ENCODE data around the gene PTGER1.
"Not testable (repeated sequence)": the region's sequence is repeated elsewhere in the genome, so short reads cannot be mapped to it uniquely, and the experiment has no call there.

PTGER1 gene, protein sequence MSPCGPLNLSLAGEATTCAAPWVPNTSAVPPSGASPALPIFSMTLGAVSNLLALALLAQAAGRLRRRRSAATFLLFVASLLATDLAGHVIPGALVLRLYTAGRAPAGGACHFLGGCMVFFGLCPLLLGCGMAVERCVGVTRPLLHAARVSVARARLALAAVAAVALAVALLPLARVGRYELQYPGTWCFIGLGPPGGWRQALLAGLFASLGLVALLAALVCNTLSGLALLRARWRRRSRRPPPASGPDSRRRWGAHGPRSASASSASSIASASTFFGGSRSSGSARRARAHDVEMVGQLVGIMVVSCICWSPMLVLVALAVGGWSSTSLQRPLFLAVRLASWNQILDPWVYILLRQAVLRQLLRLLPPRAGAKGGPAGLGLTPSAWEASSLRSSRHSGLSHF

DNA sequence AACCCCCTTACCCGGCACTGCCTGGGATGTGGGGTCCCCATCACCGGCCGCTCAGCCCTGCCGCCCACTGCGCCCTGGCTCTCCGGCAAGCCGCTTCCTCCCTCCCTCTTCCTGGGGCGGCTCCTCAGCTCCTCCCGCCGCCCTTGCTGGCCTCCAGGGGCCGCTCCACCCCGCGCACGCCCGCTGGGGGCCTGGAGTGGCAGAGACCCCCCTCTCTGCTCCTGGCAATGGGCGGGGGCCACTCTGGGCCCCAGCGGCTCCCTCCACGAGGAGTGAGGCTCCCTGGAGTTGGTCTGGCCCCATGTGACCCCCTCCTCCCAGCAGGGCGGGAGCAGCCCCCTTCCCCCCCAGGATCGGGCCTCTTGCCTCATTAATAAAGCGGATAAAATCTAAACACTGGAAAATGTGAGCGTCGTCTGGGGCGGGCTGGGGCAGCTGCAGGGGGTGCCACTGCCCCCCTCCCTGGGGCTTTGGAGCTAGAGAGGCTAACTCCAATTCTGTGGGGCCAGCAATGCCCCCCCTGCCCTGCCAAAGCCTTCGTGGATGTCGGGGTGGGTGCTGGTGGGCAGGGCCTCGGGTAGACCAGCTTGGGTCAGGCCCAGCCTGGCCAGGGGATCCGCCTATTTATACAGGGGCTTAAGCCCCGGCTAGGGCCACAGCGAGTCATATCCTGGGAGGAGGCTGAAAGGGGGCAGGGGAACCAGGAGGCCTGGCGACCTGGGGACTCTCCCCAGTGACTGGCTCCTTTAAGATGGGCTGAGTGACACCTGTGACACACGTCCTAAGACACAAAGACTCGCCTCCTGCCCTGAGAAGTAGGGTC, at the start of gene PTGER1:
TSS of gene PTGER1 (minus strand) at position 104 of the 823 bp plus-strand sequence. CDS start 1,034 bp downstream, outside the sequence.
- no peak for DNase-seq

DNA sequence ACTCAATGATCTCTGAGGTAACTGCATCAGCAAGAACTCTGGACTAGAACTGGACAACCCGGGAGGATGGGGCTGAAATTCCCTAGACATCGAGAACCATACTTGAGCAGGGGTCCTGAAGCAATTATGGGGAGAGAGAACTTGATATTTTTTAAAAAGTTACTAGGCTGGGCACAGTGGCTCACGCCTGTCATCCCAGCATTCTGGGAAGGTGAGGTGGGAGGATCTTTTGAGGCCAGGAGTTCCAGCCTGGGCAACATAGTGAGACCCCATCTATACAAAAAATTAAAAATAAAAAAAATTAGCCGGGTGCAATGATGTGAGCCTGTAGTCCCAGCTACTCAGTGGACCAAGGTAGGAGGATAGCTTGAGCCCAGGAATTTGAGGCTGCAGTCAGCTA, 45.4 kb upstream of the PTGER1 start:
- DNase-seq: no peak

DNA sequence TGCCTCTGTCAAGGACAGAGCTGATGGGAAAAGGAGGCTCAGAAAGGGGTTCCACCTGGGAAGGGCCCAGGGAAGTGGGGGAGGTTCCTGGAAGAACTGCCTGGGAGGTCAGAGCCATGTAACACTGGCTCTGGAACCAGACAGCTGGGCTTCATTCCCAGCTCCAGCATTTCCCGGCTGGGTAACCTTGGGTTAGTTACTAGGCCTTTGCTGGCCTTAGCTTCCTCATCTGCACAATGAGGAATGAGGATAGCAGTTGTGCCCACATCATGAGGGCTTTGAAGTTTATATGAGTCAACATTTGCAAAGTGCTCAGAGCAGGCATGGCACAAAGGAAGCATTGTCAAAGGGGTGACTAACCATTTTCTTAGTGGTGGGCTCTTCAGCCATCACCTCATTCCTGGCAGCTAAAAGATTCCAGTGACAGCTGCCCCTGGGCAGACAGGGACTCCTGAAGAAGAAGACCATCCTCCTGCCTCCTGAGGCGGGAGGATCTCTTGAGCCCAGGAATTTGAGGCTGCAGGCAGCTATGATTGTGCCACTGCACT, 44.8 kb upstream of the PTGER1 start:
- no peak for DNase-seq

DNA sequence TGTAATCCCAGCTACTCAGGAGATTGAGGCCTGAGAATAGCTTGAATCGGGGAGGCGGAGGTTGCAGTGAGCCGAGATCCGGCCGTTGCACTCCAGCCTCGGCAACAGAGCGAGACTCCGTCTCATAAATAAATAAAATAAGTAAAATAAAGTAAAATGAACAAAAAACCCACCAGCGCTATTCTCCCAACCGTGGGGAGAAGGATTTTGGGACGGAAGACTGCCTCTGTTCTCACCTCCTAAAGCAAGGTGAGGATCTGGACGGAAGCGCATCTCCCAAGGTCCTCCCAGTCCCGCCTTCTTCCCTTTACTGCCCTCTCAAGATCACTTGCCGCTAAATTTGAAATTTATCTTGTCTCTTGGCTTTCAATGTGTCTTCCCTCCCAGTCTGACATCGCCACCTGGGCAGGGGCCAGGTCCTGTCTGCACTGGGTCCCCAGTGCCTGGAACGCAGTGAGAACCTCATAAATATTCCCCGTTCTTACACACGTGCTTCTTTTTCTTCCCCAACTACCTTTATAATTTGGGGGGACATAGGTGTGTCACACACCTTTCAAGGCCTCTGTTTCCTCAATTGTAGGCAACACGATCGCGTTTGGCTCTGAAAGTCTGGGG, 44.2 kb upstream of the PTGER1 start:
- DNase-seq: no peak

DNA sequence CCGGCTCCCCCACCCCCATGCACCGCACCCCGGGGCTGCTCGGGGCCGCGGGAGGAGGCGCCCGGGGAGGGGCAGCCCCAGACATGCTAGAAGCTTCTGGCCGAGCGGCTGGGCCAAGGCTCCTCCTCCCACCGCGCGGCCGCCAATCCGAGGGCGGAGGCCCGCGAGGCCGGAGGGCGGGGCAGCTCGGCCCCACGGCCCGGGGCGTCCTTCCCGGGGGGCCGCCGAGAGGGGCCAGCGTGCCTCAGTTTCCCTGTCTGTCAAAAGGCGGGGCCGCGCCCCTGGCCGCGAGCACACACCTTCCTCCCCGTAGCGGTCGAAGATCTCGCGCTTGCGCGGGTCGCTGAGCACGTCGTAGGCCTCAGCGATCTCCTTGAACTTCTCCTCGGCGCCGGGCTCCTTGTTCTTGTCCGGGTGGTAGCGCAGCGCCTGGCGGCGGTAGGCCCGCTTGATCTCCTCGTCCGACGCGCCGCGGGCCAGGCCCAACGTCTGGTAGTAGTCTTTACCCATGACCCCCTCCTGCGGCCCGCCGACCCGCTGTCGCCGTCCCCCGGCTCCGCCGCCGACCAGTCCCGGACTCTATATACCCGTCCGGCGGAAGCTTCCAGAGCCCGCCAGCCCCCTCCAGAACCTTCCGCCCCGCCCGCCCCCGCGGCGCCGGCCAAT, 42.8 kb upstream of the PTGER1 start, which contains the start of gene DNAJB1:
TSS of gene DNAJB1 (minus strand) at position 558 of the 666 bp plus-strand sequence. CDS start at position 510, 48 bp downstream.
- DNase-seq: peak; percentile 43

DNA sequence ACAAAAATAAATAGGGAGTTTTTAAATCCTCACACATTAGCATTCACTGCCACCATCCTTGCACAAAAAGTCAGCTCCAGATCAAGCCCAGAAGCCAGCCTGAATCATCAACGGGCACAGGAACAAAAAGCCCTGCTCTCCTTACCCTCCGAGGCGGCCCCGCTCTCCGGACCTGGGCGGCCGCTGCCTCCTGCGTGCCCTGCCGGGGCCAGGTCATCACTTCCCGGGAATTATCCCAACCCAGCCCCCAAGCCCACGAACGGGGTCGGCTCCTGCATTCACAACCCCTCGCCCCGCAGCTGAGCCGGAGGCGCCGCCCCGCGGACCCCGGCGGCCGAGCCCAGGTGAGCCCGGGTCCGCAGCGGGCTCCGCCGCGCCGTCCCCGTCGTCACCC, 42.3 kb upstream of the PTGER1 start:
- DNase-seq: no peak

DNA sequence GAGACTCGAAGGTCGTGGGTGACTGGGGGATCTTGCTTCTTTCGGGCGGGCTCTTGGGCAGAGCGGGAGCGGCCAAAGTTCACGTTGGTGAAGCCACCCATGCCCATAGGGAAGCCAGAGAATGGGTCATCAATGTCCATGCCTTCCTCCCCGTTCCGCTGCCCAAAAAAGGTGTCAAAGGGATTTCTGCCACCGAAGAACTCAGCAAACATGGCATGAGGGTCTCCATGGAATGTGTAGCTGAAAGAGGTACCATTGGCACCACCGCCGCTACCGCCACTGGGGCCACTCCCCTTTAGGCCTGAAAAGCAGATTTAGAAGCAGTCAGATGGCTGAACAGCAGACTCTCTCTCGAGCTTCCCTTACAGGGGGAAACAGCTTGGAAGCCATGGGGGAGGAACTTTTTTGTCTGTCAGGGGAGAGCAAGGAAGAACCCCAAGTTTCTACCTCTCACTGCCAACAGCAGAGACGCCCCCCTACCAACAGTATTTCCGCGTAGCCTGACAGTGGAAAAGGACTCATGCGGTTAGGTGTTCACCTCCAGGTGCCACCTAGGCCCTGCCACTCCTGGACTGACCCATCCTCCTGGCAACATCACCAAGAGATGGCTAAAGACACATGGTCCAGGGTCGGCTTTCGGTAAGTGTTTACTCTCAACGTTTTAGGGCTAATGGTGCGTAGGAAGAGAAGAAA, 41.7 kb upstream of the PTGER1 start:
- DNase-seq: no peak

DNA sequence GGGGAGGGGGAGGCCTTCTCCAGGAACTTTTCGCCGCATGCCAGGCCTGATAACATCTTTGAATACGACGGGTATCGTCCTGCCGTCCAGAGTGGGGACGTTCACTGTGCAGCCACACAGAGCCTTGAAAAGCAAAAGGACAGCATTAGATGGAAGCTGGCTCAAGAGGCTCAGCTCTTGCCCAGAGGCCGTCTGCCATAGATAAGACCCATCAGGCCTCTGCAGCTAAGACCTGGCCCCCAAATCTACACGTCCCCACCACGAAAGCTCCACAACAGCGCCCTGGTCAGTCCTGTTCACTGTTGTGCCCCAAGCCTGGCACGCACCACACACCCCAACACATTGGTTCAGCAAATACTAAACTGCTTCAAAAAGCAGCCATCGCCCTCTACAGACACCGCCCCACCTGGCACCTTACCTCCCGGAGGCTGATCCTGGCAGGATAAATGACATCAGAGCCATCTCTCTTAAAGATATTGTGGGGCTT, 40.9 kb upstream of the PTGER1 start:
- no peak for DNase-seq

DNA sequence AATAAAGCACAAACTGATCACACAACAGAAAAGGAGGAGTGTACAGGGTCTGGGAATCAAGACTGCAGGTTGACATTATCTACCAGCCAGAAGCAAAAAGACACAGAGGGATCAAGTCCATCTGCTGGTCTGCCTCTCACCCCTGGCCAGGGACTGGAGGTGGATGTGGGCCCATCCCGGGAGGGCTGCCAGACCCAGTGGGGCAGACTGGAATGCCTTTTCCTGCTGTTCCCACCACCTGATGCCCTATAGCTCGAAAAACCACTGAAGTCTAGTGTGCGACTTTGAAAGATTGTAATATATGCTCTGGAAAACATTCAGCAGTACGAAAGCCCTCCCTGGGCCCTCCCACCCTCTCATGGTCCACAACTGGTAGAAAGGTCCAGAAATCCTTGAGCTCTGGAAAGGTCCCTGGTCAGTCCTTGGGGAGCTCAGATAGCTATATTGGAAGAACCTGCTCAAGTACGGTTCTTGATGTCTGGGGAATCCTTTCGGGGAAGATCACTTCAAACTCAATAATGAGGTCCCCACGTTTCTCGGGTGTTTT, 40.4 kb upstream of the PTGER1 start:
- no peak for DNase-seq

DNA sequence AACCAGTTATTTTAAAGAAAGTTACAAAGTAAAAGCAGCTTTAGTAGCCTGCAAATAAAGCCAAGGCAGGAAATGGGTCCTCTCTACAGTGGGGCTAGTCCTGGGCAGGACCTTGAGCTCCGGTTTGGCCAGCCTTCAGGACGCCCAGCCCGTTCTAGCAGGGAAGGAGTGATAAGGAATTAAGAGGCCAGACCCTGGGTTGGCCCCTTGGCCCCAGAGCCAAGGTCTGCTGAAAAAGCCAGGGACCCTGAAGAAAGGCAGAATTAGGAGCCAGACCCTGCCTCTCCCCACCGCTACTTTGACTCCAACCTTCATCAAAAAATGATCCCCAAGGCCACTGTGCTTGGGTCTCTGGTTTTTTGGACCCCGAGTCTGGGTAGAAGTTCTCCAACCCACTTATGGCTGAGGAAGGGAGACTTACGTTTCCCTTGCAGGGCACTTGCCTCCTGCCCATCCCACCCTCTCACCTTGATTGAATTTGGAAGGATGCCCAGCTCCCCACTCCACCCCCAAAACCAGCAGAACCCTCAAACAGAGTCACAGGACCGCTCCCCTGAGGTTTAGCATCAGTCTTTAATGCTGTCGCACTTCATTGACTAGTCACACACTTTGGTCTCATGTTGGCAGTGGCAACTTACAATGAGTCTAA, 39.2 kb upstream of the PTGER1 start:
- DNase-seq: no peak

DNA sequence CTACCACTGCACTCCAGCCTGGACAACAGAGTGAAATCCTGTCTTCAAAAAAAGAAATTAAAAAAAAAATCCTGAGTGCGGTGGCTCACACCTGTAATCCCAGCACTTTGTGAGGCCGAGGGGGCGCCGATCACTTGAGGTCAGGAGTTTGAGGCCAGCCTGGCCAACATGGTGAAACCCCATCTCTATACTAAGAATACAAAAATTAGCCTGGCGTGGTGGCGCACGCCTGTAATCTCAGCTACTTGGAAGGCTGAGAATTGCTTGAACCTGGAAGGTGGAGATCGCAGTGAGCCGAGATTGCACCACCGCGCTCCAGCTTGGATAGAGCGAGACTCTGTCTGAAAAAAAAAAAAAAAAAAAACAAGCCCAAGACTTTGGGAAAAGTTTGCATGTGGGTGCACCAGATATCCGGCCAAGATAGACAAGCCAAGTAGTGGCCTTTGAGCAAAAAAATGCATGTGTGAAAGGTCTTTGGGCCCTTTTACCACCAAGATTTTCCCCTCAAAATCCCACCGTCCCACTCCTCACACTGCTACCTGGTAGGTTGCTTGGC, 37.3 kb upstream of the PTGER1 start:
- no peak for DNase-seq

DNA sequence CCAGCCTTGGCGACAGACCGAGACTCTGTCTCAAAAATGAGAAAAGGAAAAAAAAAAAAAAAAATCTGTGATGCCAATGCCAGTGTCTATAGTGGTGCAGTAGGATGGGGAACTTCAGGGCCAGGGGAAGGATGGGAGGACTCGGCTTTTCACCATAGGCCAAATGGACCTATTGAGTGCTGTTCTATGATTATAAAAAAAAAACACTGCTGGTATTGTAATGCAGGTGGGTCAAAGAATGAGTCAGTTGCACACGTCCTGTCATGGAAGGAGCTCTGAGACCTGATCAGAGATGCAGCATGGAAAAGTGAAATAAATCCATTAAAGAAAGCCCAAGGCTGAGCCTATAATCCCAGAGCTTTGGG, 36.1 kb upstream of the PTGER1 start:
- DNase-seq: no peak

DNA sequence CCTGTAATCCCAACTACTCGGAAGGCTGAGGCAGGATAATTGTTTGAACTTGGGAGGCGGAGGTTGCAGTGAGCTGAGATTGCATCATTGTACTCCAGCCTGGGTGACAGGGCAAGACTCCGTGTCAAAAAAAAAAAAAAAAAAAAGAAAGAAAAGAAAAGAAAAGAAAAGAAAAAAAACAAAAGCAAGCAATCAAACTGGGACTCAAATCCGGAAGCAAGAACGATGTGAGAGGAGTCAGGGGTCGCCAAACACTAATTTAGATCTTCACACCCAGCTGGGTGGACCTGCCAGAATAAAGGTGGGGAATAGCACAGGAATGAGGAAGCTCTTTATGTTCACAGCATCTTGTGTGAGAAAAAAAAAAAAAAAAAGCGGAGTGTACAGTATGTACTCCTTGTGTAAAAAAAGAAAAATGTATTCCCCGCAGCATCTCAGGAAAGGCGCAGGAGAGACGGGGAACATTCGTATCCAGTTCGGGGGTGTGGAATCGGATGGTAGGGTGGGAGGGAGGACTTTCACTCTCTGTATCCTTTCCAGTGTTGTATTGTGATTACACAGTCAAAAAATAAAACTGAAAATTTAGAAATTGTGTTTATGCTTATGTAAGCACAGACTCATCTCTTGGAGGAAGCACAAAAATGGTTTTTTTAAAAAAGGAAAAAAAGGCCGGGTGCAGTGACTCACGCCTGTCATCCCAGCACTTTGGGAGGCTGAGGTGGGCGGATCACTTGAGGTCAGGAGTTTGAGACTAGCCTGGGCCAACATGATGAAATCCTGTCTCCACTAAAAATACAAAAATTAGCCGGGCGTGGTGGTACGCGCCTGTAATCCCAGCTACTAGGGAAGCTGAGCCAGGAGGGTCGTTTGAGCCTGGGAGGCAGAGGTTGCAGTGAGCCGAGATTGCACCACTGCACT, 35.4 kb upstream of the PTGER1 start:
- DNase-seq: no peak

DNA sequence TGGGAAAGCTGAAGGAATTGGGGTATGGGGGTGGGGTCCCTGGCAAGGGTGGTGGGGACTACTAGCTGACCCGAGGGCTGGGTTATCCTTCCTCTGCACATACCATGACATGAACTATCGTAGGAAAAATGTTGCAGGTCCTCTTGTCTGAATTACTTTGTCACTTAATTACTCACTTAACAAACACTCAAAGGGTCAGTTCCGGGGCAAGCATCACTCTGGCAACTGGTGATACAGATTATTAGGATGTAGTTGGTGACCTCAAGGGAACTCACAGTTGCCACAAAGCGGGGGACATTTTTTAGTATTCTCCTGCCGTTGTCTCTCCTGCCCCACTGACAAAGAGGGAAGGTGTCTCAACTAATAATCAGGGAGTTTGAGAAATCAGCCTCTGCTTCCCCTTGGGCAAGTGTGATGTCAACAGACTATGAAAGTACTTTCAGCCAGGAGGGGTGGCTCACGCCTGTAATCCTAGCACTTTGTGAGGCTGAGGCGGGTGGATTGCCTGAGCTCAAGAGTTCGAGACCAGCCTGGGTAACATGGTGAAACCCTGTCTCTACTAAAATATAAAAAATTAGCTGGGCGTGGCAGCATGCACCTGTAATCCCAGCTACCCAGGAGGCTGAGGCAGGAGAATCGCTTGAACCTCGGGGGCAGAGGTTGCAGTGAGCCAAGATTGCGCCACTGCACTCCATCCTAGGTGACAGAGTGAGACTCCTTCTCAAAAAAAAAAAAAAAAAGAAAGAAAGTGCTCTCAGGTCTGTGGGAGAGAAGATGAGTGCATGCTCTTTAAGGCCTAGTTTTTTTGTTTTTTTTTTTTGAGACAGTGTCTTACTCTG, 32.8 kb upstream of the PTGER1 start:
- DNase-seq: no peak

DNA sequence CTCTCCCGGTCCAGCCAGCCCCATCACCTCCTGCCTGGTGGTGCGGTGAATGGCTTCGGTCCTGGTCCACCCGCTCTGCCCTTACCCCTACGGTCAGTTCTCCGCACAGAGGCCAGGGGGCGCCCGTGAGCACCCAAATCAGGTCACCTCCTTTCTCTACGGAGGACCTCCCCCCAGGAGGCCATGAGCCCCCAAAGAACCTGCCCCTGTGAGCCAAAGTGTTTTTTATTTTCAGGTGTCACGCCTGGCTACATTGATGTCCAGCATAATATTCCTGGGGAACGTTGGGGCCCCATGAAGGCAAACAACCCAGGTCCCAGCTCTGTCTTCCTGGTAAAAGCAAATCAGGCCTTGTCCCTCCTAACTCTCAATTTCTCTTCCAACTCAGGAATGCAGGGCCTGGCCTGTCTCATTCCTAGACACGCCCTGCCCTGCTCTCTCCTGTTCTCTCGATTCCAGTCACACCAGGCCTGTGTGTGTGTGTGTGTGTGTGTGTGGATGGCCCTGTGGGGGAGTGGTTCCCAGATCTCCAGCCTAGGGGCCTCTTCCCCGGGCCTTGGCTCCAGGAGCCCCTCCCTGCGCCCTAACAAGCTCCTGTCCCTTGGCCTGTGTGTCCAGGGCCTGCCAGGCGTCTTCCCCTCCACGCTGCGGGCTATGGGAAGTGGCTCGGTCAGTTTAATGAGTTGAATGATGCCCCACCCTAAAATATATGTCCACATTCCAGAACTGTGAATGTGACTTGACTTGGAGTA, 30.5 kb upstream of the PTGER1 start:
- DNase-seq: no peak

DNA sequence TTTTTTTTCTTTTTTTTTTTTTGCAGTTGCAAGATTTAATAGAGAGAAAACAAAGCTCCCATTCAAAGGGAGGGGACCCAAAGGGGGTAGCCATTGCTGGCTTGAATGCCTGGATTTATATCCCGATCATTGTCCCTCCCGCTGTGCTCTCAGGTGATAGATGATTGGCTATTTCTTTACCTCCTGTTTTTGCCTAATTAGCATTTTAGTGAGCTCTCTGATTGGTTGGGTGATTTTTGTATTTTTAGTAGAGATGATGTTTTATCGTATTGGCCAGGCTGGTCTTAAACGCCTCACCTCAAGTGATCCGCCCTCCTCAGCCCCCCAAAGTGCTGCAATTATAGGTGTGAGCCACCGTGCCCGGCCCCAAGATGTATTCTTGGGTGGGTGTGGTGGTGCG, 29.4 kb upstream of the PTGER1 start:
- not testable (repeated sequence) for DNase-seq

DNA sequence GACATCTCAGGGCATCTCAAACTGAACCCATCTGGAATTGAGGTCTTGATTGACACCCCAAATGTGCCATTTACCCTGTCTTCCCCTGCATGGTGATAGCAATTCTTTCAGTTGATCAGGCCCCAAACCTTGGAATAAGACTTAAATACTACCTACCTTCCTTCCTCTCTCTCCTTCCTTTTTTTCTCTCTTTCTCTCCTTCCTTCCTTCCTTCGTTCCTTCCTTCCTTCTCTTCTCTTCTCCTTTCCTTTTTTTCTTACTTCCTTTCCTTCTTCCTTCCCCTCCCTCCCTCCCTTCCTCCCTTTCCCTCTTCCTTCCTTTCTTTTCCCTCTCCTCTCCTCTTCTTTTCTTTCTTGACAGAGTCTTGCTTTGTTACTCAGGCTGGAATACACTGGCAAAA, 28.1 kb upstream of the PTGER1 start:
- no peak for DNase-seq
